Prostate gland (tissue), 2 donors: ENCODE results near the gene WEE2. TPM values are rescaled to one million over a fixed set of nuclear protein-coding genes. Genes with fewer than 3 reads are reported as not detected.

Source experiments
- DNase-seq: peaks from one replicate; pipeline ENCODE4 v3.0.0-alpha.2; 2019; ENCODE audit warnings: low spot score
- H3K27ac ChIP-seq, 2 donors: fragments of 200-600 bp; sonication (generic); 2 replicates each; pipeline ENCODE4 v1.5.1; 2017 to 2019
- H3K27me3 ChIP-seq: fragments of 200-600 bp; sonication (generic); replicated peaks from 2 replicates; pipeline ENCODE4 v1.5.1; 2019; ENCODE audit not compliant: insufficient read depth
- H3K36me3 ChIP-seq, 2 donors: fragments of 200-600 bp; sonication (generic); 1 replicate in 1 of 2; 2 replicates in 1 of 2; pipeline versions ENCODE4 v1.5.1 to v1.8.1; 2017 to 2019
- H3K4me1 ChIP-seq: fragments of 200-600 bp; sonication (generic); replicated peaks from 2 replicates; pipeline ENCODE4 v1.5.1; 2019
- H3K4me3 ChIP-seq, 2 donors: fragments of 200-600 bp; sonication (generic); 2 replicates each; pipeline ENCODE4 v1.5.1; 2017 to 2019
- H3K9me3 ChIP-seq: fragments of 200-600 bp; sonication (generic); 2 replicates; pipeline ENCODE4 v1.5.1; 2017
- CTCF ChIP-seq, 4 experiments: fragments of 200-600 bp in 2 of 4; fragments of 450-650 bp in 2 of 4; sonication (generic) in 2 of 4; IDR thresholded peaks; 1 replicate in 3 of 4; 2 replicates in 1 of 4; pipeline ENCODE4 v1.5.1; 2016 to 2019; ENCODE audit warnings: antibody characterized with exemption in 4 of 4, mild to moderate bottlenecking in 2 of 4, moderate library complexity in 2 of 4
- POLR2A ChIP-seq: fragments of 450-650 bp; IDR thresholded peaks from one replicate; pipeline ENCODE4 v1.6.1; 2016; ENCODE audit warnings: antibody characterized with exemption, mild to moderate bottlenecking
- POLR2AphosphoS5 ChIP-seq: sonication (generic); formaldehyde crosslinking; IDR thresholded peaks from one replicate; pipeline ENCODE4 v1.6.1; 2017; ENCODE audit warnings: antibody characterized with exemption
- WGBS: methylation state at CpG from one replicate; pipeline ENCODE4 v1.1.5; 2018; 5-methylcytosine and 5-hydroxymethylcytosine counted together
- intact Hi-C: fragments of 100-400 bp; cut with DNase I; formaldehyde crosslinking; loops from one replicate; pipeline ENCODE4 v1.14.2; 2022
- total RNA-seq, 2 donors: library from RNA; depleted of rRNA; stranded (reverse); fragments of >200 nt; gene quantifications; one replicate each; pipeline ENCODE4 v1.1.0, GENCODE V29; 2016

The WEE2 gene
- total RNA-seq, 2 donors from 2014 or later: not detected

GRCh38 chr7:141714571-141714970 is 6.4 kb downstream of the WEE2 start:
- TF ChIP-seq POLR2AphosphoS5: no peak
- no peak for TF ChIP-seq CTCF (IDR thresholded peaks at IDR 0.05)
- no peak for TF ChIP-seq POLR2A
- DNase-seq: no peak
- H3K36me3 ChIP-seq: no peaks in the 10 kb centered on the region
- no peaks in the 10 kb centered on the region for H3K9me3 ChIP-seq
- no peak overlapping the region for H3K4me3 ChIP-seq
- intact Hi-C loops: no loop called here
- H3K27me3 ChIP-seq: no peaks in the 10 kb centered on the region
- H3K4me1 ChIP-seq: no peaks in the 10 kb centered on the region
- WGBS: 78% methylated on average over 2 of the region's 2 CpGs
- H3K27ac ChIP-seq: no peak overlapping the region

GRCh38 chr7:141715018-141715417 is 6.9 kb downstream of the WEE2 start:
- TF ChIP-seq POLR2AphosphoS5: no peak
- no peak for TF ChIP-seq CTCF (IDR thresholded peaks at IDR 0.05)
- TF ChIP-seq POLR2A: no peak
- Histone ChIP-seq H3K27ac (no peak overlapping the region), H3K4me3 (no peak overlapping the region), H3K4me1 (no peaks in the 10 kb centered on the region), H3K27me3 (no peaks in the 10 kb centered on the region), H3K36me3 (no peaks in the 10 kb centered on the region), H3K9me3 (no peaks in the 10 kb centered on the region)
- intact Hi-C loops: no loop called here
- DNase-seq: no peak
- WGBS: 54% methylated on average over 4 of the region's 4 CpGs

DNA sequence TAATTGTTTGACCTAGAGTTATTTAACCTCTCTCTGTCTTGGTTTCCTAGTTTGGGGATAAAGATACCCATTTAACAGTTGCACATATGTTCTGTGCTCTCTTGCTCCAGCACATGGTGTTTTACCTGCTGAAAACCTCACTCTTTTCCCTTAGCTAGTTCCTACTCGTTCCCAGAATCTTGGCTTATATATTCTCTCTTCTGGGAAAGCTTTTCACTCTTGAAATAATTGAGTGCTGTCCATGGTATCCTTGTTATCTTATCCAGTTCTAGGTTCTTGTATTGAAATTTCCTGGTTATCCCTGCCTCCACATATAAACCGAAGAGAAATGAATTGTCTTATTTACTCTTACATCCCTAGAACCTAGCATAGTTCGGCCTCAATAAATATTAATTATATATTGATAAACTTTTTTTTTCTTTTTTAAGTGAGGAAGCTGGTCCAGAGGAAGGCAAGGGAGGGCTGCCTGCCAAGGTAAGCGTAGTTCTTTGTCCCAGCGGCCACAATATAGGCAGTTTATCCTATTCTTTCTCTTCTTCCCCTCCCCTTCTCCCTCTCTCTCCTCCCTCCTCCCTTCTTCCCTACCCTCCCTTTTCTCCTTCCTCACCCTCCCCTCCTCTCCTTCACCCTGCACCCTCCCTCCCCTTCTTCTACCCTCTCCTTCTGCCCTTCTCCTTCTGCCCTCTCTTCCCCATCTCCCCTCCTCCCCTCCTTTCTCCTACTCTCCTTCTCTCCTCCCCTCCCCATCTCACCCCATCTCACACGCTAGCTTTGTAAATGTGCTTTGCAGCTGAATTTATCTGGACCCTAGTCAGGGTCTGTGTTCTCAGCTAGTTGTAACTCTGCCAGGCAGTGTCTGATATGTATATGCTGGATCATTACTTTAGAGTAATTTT is 7.9 kb downstream of the WEE2 start:
- no peaks in the 10 kb centered on the region for H3K4me1 ChIP-seq
- H3K9me3 ChIP-seq: no peaks in the 10 kb centered on the region
- H3K36me3 ChIP-seq: no peaks in the 10 kb centered on the region
- H3K4me3 ChIP-seq: no peak overlapping the region
- H3K27ac ChIP-seq: no peak overlapping the region
- no peak for TF ChIP-seq POLR2AphosphoS5
- no peak for TF ChIP-seq CTCF (IDR thresholded peaks at IDR 0.05)
- TF ChIP-seq POLR2A: no peak
- intact Hi-C loops: no loop called here
- WGBS: 59% methylated on average over 6 of the region's 6 CpGs
- H3K27me3 ChIP-seq: no peaks in the 10 kb centered on the region
- no peak for DNase-seq

- no peak for DNase-seq
- no peak for TF ChIP-seq POLR2AphosphoS5
- TF ChIP-seq POLR2A: no peak
- no peak for TF ChIP-seq CTCF (IDR thresholded peaks at IDR 0.05)
- H3K4me1 ChIP-seq: no peaks in the 10 kb centered on the region
- H3K27me3 ChIP-seq: no peaks in the 10 kb centered on the region
- WGBS: 87% methylated on average over 1 of the region's 1 CpG
- no peaks in the 10 kb centered on the region for H3K9me3 ChIP-seq
- intact Hi-C loops: no loop called here
- no peaks in the 10 kb centered on the region for H3K36me3 ChIP-seq
- no peak overlapping the region for H3K27ac ChIP-seq
- no peak overlapping the region for H3K4me3 ChIP-seq
These were observed 9.3 kb downstream of the WEE2 start for GRCh38 chr7:141717450-141717849.

DNA sequence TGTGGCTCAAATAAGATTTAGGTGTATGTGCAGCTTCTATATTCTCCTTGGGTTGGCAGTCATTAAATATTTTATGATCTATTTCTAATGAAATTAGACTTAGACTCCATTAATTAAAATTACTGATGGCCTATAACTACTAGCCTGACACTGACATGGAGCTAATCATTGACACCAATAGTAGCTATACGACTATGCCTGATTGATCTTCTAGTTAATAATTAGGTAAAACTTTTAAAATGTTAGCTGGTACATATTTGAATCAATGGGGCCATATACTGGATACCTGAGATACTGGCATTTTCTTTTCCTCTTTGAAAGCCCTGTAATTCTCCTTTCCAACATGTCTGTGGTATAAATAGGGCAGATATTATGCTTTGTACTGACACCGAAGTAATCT is 14.4 kb downstream of the WEE2 start:
- no peaks in the 10 kb centered on the region for H3K4me1 ChIP-seq
- H3K4me3 ChIP-seq: no peak overlapping the region
- H3K27ac ChIP-seq: no peak overlapping the region
- no peaks in the 10 kb centered on the region for H3K36me3 ChIP-seq
- TF ChIP-seq POLR2A: no peak
- no peak for TF ChIP-seq POLR2AphosphoS5
- no peak for TF ChIP-seq CTCF (IDR thresholded peaks at IDR 0.05)
- H3K27me3 ChIP-seq: no peaks in the 10 kb centered on the region
- no peaks in the 10 kb centered on the region for H3K9me3 ChIP-seq
- intact Hi-C loops: no loop called here
- DNase-seq: no peak
- WGBS: 81% methylated on average over 2 of the region's 2 CpGs
